VCaP (cell line): ENCODE results near the gene BBS9.

Experiments
- H3K27ac ChIP-seq: fragments of 450-650 bp; 2 replicates; pipeline ENCODE4 v1.5.1; 2017
- TF ChIP-seq, protein P1 (sequence below): fragments of 450-650 bp; conservative IDR thresholded peaks from 2 replicates; pipeline ENCODE4 v1.5.1; 2017; ENCODE audit warnings: mild to moderate bottlenecking, moderate library complexity

Gene BBS9

DNA sequence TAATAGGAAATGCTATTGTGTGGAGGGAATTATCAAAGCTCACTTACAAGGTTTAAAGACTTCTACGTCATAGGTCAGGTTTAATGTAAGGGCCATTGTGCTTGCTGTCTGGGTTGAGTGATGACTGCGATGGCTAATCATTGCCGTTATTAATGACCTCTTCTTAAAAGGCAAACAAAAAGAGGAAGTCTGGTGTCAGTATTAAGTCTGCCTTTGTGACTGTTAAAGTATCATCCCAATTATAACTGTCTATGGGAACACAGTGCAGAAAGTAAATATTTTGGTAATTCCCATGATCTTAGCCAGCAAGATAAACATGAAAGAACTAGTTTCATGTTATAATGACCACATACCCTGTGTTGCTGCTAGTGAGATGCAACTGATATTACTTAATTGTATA, 382.4 kb downstream of the BBS9 start:
- TF ChIP-seq, protein P1, sequence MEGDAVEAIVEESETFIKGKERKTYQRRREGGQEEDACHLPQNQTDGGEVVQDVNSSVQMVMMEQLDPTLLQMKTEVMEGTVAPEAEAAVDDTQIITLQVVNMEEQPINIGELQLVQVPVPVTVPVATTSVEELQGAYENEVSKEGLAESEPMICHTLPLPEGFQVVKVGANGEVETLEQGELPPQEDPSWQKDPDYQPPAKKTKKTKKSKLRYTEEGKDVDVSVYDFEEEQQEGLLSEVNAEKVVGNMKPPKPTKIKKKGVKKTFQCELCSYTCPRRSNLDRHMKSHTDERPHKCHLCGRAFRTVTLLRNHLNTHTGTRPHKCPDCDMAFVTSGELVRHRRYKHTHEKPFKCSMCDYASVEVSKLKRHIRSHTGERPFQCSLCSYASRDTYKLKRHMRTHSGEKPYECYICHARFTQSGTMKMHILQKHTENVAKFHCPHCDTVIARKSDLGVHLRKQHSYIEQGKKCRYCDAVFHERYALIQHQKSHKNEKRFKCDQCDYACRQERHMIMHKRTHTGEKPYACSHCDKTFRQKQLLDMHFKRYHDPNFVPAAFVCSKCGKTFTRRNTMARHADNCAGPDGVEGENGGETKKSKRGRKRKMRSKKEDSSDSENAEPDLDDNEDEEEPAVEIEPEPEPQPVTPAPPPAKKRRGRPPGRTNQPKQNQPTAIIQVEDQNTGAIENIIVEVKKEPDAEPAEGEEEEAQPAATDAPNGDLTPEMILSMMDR = no peak
- H3K27ac ChIP-seq = no peak overlapping the region

DNA sequence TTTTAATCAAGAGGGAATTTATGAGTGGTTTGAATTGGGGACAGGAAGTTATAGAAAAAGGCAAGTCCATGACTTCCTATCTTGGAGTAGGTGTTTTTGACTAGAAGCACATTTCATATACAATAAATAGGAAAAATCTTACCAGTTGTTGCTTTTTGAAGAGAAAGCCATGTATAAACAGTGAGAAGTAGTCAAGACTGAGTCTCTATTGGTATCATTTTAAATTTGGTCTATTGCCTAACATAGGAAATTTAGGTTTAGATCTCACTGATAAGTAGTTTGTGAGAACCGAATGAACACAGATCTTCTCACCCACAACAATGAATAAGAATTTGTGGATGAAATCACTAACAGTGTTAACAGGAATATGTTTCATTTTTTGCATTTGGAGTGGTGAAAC, 387.2 kb downstream of the BBS9 start:
- no peak overlapping the region for H3K27ac ChIP-seq
- TF ChIP-seq, protein P1 = no peak

DNA sequence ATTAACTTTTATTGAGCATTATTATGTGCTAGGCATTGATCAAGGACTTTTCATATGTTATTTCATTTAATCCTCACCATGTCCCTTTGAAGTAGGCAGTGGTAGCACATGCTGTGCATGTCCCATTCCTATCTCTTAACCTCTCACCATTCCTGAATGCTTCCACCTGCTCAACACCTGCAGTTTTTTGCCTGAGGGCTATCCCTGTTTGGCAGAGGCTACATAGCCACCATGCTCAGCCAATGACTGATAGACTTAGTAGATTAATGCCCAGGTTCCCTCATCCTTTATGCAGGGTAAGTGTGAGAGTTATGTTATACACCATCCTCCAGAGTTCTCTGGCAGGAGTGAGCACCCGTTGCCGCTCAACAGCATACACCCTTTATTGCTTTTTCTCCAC, 387.8 kb downstream of the BBS9 start:
- H3K27ac ChIP-seq = no peak overlapping the region
- TF ChIP-seq, protein P1 = no peak

DNA sequence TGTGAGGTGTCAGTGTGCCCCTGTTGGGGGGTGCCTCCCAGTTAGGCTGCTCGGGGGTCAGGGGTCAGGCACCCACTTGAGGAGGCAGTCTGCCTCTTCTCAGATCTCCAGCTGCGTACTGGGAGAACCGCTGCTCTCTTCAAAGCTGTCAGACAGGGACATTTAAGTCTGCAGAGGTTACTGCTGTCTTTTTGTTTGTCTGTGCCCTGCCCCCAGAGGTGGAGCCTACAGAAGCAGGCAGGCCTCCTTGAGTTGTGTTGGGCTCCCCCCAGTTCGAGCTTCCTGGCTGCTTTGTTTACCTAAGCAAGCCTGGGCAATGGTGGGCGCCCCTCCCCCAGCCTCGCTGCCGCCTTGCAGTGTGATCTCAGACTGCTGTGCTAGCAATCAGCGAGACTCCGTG, 397.6 kb downstream of the BBS9 start:
- peak overlapping the region; percentile 38; the same call in 1 of the 2 replicates for H3K27ac ChIP-seq

DNA sequence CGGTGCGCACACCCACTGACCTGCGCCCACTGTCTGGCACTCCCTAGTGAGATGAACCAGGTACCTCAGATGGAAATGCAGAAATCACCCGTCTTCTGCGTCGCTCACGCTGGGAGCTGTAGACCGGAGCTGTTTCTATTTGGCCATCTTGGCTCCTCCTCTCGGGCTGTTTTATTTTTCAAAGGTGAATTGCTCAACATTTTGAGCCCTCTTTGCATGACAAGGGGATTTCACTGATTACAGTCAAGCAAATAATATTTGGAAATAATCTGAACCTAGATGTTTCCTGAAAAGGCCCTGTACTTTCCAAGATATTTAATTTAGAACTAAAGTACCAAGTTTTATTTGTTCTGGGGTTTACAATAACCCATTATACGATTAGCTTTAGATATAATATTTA, 398.2 kb downstream of the BBS9 start:
- peak overlapping the region; percentile 38; the same call in 1 of the 2 replicates for H3K27ac ChIP-seq

DNA sequence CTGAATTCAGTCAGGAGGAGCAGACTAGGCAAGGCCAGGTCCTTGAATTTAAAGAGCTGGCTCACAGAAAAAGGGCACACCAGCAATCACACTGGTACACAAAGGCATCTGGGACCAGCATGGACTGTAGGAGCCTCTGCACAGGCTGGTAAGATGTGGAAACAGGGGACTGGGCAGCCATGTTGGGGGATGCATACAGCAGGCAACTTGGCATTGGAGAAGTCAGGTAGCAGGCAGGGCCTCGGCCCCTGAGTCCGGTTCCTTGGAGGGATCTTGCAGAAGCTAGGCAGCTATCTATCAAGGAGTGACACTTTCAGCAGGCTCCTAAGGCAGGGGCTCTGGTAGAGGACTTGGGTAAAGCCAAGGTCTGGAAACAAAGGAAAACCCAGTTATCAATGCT, 399.7 kb downstream of the BBS9 start:
- no peak overlapping the region for H3K27ac ChIP-seq
- TF ChIP-seq, protein P1 = no peak

DNA sequence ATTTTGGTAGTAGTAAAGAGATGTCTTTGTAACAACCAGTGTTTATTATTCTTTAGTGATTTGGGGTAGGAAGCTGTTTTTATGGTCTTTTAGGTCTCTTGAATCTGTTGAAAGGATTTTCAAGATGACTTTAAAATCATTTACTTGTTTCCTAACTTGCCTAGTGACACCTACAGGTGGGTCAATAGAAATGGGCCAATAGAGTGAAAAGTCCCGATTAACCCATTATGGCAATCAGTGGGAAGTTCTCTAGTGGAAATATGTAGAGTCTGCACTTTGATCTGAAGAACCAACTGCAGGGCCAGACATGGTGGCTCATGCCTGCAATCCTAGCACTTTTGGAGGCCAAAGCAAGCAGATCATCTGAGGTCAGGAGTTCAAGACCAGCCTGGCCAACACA, 401.3 kb downstream of the BBS9 start:
- no peak overlapping the region for H3K27ac ChIP-seq
- TF ChIP-seq, protein P1 = no peak

DNA sequence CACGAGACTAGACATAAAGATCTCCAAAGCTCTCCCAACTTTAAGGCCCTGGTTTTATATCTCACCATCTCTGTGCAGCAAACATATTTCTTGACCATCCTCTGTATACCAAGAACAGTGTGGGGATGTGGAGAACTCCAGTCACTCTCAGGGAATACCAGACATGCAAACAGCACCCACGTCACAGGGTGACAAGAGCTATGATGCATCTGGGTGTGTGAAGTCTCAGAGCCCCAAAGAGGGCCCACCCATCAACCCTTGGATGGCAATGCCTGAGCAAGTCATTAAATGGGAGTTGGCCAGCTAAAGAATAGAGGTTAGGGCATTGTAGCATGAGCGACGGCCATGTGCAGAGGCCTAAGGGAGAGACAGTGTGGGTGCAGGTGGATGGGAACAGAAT, 402.5 kb downstream of the BBS9 start:
- H3K27ac ChIP-seq = no peak overlapping the region
- TF ChIP-seq, protein P1 = no peak

DNA sequence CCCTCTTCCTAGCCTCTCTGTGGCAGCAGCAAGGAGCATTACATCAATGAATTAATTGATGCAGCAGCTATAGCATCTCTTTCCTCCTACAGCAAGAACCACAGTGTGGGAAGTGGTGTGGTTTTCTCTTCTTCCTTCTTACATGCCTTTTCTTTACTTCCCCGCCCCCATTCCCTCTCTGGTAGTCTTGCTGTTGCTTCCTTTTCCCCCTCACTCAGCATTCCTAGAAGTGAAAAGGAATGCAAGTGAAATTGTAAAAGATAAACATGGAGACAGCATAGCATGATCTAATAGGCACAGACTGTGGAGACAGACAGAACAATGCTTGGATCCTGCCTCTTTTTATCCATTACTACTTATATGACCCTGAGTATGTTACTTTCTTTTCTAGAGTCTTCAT, 405.5 kb downstream of the BBS9 start:
- H3K27ac ChIP-seq = no peak overlapping the region
- TF ChIP-seq, protein P1 = no peak
